Lower leg skin (tissue), 3 donors: Measurements from ENCODE around the gene HLA-DQB1.
"Not testable (repeated sequence)": the region's sequence is repeated elsewhere in the genome, so short reads cannot be mapped to it uniquely, and the experiment has no call there.

Experiments
- CTCF ChIP-seq, 3 donors: fragments of 450-650 bp; IDR thresholded peaks; one replicate each; pipeline ENCODE4 v1.5.1; 2016; ENCODE audit warnings: antibody characterized with exemption in 3 of 3, mild to moderate bottlenecking in 3 of 3, moderate library complexity in 2 of 3
- POLR2A ChIP-seq, 2 donors: fragments of 450-650 bp; IDR thresholded peaks; one replicate each; pipeline ENCODE4 v1.6.1; 2016 to 2017; ENCODE audit warnings: antibody characterized with exemption in 2 of 2, mild to moderate bottlenecking in 1 of 2, moderate library complexity in 1 of 2

DNA sequence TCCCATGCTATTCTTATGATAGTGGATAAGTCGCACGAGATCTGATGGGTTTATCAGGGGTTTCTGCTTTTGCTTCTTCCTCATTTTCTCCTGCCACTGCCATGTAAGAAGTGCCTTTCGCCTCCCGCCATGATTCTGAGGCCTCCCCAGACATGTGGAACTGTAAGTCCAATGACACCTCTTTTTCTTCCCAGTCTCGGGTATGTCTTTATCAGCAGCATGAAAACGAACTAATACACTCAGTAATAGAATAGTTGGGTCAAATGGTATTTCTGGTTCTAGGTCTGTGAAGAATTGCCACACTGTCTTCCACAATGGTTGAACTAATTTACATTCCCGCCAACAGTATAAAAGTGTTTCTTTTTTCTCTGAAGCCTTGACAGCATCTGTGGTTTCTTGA lies 7.7 kb upstream of the HLA-DQB1 start:
- not testable (repeated sequence) for TF ChIP-seq POLR2A, CTCF (IDR thresholded peaks at IDR 0.05)
